HG02678 (cell line): Measurements from ENCODE around the gene RTN4R.
"Not testable (repeated sequence)": the region's sequence is repeated elsewhere in the genome, so short reads cannot be mapped to it uniquely, and the experiment has no call there.

ENCODE experiments used
- ATAC-seq: cut with Tn5 transposase; IDR thresholded peaks from one replicate; pipeline ENCODE4 v1.9.1; 2021; ENCODE audit warnings: mild to moderate bottlenecking, moderate library complexity; ENCODE audit not compliant: unreplicated experiment

Gene RTN4R

GRCh38 chr22:20272700-20273099 is 4.6 kb upstream of the RTN4R start:
- no peak for ATAC-seq

- no peak for ATAC-seq
These were observed 4.1 kb upstream of the RTN4R start for GRCh38 chr22:20272174-20272573.

- no peak for ATAC-seq
These were observed 3.2 kb upstream of the RTN4R start for GRCh38 chr22:20271114-20271994.

GRCh38 chr22:20270190-20271113 is 2.3 kb upstream of the RTN4R start:
- not testable (repeated sequence) for ATAC-seq

GRCh38 chr22:20269673-20270072 is 1.6 kb upstream of the RTN4R start:
- not testable (repeated sequence) for ATAC-seq

GRCh38 chr22:20269201-20269600 is 1.1 kb upstream of the RTN4R start:
- not testable (repeated sequence) for ATAC-seq

GRCh38 chr22:20267441-20268278 is 458 bp downstream of the RTN4R start:
- ATAC-seq = no peak

GRCh38 chr22:20266667-20267440 is 1.3 kb downstream of the RTN4R start:
- not testable (repeated sequence) for ATAC-seq

GRCh38 chr22:20265772-20266666 is 2.1 kb downstream of the RTN4R start:
- not testable (repeated sequence) for ATAC-seq

- no peak for ATAC-seq
These were observed 3.3 kb downstream of the RTN4R start for GRCh38 chr22:20264614-20265452.

GRCh38 chr22:20263404-20264281 is 4.5 kb downstream of the RTN4R start:
- not testable (repeated sequence) for ATAC-seq

GRCh38 chr22:20262582-20263147 is 5.5 kb downstream of the RTN4R start:
- no peak for ATAC-seq

- no peak for ATAC-seq
These were observed 6.1 kb downstream of the RTN4R start for GRCh38 chr22:20261848-20262581.

GRCh38 chr22:20260071-20260765 is 7.9 kb downstream of the RTN4R start:
- no peak for ATAC-seq

- no peak for ATAC-seq
These were observed 8.8 kb downstream of the RTN4R start for GRCh38 chr22:20259327-20259688.
